Thyroid gland (tissue), 4 donors: ENCODE measurements around the gene UBXN11.
A peak's percentile ranks its signal among the peaks of the same experiment; 100 is the strongest.

Experiments used
- POLR2A ChIP-seq, 2 donors: fragments of 450-650 bp; IDR thresholded peaks; one replicate each; pipeline ENCODE4 v1.6.1; 2017; ENCODE audit warnings: antibody characterized with exemption in 2 of 2, mild to moderate bottlenecking in 2 of 2, moderate library complexity in 1 of 2
- TF ChIP-seq, protein P1 (sequence below), 6 experiments: fragments of 200-600 bp in 3 of 6; fragments of 450-650 bp in 3 of 6; sonication (generic) in 3 of 6; IDR thresholded peaks; one replicate each; pipeline ENCODE4 v1.5.1; 2016 to 2019; ENCODE audit warnings: antibody characterized with exemption in 6 of 6, mild to moderate bottlenecking in 2 of 6, inconsistent platforms in 1 of 6, moderate library complexity in 1 of 6

DNA sequence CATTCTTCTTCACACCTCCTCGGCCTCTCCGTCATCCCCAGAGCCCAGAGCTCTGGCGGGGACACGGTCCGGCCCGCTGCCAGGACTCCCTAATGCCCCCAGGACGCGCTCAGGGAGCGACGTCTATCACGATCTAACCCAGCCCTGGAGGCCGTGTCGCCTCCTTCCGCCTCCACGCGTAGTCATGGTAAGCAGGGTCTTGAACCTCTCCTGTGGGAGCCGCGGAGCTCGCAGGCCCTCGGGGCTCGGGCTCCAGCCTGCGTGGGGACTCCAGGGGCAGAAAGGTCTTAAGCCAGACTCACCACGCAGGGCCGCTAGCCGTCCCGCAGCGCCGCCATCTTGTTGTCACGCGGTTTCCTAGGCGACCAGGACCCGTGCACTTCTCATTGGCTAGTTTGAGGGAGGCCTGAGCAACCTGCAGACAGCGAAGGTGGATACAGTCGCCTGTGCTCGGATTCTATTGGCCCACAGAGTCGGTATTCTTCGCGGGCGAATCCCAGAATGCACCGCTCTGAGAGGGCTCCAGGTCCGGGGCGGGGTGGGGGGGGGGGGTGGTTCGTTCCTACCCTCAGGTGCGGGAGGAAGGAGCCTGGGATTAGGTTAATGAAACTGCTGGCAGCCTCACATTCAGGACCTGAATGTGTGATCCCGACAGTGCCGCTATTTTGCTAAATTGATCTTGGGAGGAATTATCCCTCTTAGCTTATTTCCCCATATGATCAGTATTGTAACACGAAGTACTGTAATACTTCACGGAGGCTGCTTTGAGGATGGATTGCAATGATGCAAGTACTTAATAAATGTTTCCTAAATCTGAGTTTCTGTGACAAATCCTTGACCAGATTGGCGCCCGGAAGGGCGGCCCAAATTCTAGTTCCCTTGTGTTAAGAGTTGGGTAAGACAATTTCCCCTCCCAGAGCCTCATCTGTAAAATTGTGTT is at the start of gene UBXN11:
- TF ChIP-seq, protein P1, sequence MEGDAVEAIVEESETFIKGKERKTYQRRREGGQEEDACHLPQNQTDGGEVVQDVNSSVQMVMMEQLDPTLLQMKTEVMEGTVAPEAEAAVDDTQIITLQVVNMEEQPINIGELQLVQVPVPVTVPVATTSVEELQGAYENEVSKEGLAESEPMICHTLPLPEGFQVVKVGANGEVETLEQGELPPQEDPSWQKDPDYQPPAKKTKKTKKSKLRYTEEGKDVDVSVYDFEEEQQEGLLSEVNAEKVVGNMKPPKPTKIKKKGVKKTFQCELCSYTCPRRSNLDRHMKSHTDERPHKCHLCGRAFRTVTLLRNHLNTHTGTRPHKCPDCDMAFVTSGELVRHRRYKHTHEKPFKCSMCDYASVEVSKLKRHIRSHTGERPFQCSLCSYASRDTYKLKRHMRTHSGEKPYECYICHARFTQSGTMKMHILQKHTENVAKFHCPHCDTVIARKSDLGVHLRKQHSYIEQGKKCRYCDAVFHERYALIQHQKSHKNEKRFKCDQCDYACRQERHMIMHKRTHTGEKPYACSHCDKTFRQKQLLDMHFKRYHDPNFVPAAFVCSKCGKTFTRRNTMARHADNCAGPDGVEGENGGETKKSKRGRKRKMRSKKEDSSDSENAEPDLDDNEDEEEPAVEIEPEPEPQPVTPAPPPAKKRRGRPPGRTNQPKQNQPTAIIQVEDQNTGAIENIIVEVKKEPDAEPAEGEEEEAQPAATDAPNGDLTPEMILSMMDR (IDR thresholded peaks at IDR 0.05), result no peak
- TF ChIP-seq POLR2A (IDR thresholded peaks at IDR 0.05), result peak in 1 of 2 donors; percentile 47
